HG03064 (cell line): ENCODE data around the gene IP6K3.

Source experiments
- ATAC-seq: cut with Tn5 transposase; IDR thresholded peaks from one replicate; pipeline ENCODE4 v1.9.1; 2021; ENCODE audit warnings: low read depth; ENCODE audit not compliant: unreplicated experiment

The IP6K3 gene

DNA sequence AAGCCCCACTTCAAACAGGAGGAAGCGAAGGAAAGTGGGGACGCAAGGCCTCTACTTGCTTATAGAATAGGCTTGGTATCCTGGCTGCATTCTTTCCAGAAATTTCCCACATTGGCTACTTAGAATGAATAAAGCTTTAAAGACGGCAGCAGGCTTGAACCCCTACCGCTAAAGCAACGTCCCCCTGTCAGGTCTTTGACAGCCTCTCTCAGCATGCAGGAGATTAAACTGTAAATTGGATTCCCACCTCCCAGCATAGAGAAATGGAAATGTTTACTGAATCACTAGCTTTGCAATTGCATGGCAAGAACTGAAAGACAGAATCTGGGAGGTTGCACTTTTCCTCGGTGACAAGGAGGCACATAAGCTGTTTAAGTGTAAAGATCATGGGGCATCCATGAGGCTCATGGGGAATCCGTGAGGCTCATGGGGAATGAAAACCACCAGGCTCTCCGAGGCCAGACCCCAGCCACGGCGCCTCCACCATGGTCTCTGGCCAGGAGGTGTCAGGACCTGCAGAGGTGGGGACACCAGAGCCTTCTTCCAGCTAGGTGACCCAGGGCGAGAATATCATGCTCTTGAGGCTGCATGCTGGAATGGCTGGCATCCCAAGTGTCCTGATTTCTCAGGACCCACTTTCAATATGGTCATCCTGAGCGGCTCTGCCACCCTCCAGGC is 31.9 kb upstream of the IP6K3 start:
- no peak for ATAC-seq

DNA sequence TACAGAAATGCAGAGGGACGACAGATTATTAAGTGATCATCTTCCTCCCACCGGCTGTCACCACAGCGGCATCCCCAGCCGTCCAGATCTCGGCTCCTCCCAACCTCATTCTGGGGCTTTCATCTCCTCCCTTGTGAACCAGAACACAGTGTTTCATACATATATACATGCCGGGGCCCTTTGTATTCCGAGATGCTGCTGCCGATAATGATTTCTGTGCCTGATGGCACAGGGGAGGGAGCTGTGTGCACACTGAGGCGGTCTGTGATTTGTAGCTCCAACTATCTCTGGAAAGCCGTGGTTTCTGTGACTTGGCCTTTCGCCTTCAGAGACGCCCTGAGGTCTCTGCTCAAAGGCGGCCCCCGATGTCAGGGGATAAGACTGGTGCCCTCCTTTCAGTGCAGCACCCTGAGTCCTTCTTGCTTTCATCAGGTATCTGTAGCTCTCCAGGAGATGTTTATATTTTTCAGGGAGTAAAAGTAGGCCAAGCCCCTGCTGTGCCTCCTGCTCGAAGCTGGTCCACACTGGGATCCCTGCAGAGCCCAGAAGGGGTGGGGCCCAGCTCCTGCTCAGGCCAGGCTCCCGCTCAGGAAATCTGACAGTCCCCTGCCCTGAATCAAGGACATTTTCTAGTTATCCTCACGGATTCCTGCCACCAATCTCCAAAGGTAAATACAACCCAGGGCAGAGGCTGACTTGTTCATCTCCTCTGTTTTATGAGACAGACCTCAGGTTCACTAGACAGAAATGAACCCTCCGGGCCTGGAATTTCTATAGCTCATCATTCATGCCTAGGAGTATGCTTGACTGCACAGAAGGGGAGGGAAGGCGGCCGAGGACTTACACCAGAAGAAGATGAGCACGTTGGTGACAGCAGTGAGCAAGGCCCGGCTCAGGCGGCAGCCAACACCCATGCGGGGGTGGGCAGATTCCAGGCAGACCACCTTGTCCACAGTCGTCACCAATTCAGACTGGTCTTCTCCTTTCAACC is 31.0 kb upstream of the IP6K3 start:
- no peak for ATAC-seq

DNA sequence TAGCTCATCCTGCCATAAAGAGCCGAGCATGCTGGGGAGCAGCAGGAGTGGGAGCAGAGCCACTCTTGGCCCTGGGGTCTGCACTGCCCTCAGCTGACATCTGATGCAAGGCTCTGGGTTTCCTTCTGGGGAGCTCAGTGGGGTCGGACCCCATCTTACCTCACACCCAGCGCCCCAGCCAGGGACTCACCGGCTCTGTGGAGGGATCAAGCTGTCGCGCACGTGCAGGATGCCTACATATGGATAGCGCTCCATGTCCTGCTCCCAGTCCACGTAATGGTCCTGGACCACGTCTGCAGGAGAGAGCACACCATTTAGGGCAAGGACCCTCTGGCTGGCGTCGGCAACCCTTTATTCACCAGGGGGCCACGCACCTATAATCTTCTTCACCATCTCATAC is 30.1 kb upstream of the IP6K3 start:
- no peak for ATAC-seq

DNA sequence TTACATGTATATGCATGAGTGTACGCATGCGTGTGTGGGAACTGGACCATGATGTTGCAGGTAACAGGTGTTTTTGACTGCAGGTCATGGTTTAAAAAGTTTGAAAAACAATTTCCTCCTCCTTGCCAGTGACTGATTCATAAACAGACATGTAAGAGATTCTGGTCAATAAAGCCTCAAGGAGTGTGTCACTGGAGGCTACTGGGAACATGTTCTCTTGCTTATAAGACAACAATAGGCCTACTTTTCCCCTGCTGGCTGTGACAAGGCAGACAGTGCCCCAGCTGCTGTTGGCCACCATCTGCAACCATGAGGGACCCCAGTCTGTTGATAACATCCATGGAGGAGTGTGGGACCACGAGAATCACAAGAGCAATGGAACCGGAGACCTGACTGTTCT is 29.5 kb upstream of the IP6K3 start:
- ATAC-seq = no peak

DNA sequence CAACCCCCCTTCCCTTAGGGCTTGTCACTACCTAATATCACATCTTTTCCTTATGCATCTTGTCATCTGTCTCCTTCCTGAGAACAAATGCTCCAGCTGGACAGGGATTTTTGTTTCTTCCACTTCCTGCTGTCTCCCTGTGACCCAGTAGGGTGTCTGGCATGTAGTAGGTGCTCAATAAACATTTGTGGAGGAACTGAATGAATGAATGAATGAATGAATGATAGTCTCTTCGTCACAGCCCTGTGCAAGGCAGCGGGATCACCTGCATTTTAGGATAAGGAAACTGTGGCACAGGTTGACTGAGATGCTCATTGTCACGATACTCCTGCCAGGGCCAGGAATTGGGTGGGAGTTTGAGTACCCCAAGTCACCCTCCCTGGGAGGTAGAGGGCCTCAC is 28.1 kb upstream of the IP6K3 start:
- ATAC-seq = no peak

DNA sequence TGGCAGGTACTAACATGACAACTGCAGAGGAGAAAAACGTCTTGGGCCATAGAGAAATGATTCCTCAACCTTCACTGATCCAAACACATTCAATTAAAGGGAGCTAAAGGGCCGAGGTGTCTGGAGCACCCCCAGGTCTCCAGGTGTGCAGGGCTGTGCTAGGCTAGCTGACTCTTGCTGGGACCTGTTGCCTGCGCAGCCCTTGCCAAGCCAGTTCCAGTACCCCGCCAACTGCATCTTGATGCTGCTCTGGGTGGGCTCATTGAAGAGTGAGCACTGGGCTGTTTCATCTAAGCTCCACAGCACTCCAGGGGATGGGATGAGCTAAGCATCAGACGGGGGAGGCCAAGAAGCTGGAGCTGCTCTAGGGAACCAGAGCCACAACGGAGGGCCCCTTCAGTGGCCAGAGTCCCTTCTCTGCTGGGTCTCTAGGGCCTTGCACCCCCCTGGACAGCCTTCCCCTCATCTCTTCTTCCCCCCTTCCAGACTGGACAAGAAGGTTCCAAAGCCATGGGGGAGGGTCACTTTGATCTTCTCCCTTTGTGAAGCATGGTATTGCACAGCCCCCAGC is 26.3 kb upstream of the IP6K3 start:
- no peak for ATAC-seq

DNA sequence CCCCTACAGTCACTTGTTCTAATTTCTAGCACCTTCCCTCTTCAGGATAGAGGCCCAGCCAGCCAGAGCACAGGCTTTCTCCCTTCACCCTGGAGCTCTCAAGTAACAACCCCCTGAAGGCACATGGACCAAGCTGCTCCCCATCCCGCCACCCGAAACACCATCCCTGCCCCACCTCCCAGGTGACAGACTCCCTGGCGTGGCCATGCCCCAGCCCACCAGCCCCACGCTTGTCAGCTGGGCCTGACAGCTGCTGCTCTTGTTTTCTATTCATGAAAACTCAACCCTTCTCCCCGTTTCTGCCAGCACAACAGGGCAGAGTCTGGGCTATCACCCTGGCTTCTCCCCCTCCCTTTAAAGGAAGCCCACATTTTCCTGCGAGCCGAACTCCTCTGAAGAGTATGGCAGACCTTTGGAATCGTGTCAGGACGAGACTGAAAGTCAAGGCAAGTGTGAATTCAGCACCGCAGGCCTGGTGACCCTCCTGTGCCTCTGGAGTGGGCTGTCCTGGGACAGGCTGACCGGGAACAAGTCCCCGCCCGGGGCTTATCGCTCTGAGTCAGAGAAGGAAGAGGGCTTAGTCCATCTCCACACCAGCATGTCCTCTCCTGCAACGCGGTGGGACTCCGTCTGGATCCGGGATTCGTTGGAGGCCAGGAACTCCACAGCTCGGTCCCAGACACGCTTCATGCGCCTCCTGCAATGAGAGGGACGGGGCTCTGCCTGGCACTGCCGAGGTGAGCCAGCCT is 25.6 kb upstream of the IP6K3 start:
- ATAC-seq = no peak

DNA sequence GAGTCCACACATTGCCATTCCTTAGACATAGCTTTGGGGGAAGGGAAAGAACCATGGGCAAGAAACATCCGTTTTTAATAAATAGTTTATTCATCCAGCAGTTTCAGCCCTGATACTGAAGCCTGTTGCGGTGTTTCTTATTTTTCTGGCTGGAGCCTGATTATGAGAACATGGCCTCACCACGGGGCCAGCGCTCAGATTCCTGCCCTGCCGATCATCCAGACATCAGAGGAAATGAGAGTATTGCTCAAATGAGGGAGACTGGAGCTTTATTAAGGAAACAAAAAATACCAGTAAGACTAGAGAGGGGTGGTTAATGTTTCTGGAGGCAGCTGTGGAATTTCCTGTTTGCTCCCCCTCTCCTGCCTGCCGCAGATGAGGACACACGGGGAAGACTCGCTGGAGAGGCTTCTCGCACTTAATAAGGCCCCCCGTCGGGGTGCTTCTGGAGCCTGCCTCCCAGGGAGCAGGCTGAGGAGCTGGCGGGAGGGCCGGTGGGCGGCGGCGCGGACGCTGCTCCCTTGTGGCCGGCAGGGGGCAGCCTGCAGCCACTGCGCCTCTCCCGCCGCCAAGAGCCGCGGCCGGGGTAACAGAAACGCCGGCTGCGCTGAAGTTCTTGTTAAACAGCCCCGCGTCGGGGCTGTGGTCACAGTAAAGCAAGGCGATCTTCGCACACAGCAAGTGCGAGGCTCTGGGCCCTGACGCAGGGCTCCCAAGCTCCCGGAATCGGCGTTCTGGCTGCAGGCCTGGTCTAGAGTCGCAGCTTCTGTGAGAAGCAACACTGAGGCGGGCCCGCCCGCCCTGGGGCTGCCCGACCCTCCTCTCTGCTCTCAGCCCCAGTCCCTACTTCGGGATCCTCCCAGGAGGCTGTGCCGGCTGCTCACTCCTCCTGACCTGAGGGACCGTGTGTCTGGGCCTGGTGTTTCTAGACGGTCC is 24.7 kb upstream of the IP6K3 start:
- ATAC-seq = no peak

DNA sequence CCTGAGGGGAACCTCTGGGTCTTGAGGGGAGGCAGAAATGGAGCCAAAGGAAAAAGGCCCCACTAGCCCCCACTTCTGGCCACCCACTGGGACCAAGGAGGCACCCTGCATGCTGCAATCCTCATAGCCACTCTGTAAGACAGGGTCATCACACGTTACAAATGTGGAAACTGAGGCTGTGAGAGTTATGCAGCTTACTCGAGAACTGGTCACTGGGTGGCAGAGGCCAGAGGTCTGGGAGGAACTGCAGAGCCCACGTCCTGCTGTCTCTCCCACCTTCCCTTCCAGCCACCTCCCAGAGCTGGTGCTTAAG is 24.1 kb upstream of the IP6K3 start:
- no peak for ATAC-seq

DNA sequence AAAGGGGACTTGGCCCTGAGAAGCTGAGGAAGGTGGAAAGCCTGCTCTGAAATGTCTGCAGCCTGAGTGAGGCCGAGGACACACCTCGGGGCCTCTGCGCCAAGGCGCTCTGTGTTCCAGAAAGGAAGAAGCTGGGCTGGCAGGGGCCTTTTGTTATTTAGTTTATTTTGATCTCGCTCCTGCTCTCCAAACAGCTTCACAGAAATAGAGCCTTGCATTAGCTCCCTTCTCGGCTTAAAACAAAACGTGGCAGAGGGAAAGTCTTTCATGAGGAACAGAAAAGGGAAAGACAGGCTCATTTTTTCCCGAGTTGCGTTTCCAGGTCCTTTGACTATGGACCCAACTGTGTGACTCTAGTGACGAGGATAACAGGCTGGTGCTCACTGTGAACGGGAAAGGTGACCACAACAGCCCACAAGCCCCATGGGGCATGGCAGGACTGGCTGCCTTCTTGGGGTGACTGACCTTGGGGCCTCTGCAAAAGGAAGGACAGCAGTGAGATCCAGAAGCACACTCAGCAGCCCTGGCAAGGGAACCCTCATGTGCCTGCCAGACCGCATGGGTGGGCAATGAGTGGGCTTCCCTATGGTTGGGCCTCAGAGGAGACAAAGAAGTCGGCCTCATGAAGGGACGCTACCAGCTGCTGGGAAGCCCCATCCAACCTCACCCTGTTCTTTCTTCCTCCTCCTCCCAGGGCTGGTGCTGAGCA is 23.6 kb upstream of the IP6K3 start:
- no peak for ATAC-seq

DNA sequence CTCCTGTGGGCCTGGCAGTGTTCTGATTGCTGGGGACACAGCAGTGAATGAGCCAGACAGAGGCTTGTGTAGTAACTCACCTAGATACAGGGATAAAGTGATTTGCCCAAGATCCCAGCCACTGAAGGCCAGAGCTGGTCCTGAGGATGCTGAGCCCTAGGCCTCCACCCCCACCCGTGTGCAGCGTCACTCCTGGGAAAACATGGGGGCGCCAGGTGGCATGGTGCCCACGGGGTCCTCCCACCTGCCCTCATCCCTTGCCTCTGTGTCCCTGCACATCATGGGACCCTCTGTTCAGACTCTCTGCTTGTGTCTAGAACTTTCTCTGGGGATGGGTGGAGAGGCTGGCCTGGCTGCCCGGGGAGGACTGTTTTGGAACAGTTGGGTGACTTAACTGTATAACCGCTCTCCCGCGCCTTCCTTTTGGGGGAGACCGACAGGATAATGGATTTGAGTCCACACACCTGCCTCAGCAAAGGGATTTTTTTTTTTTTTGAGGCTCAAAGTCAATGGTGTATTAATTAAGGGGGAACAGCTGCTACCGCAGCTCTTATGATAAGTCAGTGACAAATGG is 22.6 kb upstream of the IP6K3 start:
- no peak for ATAC-seq

DNA sequence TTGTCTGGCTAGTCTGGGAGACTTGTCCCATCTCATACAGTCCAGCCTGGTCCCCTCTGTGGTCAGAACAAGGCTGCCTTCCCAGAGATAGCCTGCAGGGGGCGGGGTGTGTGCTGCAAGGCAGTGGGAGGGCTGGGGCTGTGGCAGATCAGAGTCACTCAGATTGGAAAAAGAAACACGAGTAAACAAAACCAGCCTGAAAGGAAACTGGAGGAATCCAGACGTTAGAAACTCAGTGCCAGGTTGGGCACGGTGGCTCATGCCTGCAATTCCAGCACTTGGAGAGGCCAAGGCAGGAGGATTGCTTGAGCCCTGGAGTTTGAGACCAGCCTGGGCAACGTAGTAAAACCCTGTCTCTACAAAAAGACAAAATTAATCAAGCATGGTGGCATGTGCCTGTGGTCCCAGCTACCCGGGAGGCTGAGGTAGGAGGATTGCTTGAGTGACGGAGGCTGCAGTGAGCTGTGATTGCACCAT is 22.0 kb upstream of the IP6K3 start:
- ATAC-seq = no peak

DNA sequence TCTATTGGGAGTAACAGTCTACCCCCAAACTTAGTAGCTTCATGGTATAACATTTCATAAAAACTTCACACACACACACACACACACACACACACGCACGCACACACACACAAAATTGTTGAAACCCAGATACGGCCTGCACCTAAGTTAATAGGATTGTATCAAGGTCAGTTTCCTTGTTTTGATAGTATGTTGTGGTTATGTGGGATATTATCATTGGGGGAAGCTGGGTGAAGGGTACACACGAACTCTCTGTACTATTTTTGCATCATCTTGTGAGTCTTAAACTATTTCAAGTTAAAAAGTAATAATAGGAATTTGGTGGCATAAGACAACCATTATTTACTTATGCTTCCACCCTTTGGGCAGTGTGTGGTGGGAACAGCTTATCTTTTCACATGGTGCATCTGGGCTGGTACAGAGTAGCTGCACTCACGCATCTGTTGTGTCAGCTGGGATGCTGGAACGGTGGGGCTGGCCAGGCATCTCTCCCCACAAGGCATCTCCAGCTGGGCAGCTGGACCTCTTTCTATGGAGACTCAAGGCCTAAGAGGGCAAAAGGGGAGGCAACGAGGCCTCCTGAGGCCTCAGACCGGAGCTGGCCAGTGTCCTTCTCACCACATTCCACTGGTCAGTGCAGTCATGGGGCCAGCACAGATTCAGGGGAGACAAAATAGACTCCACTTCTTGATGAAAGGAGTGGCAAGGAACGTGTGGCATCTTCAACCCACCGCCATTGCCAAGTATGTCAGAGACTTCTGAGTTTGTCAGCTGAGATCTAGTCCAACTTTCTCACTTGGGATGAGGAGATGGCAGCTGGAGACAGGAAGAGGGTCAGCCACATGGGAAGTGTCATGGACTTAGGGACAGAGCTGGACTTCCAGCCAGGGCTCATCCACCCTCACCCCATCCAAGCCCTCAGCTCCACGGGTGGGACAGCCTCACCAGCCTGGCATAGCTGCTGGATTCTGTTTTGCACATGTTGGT is 20.5 kb upstream of the IP6K3 start:
- ATAC-seq = no peak

DNA sequence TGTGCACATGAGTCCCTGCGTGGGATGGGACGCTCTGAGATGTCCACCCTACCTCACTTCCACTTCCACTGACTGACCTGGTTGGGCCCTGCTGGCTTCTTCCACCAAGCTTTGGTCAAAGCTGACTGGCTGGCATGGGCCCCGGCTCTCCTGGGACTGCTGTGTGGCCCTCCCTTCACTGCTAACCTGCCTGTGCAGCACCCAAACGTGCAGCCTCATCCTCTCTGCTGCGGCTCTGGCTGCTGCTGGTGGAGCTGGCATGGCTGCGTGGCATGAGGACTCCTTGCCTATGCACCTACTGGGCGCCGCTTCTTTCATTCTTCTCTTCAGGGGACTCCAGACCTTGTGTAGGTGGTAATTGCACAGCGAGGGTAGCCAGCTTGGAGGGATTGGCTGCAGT is 18.7 kb upstream of the IP6K3 start:
- no peak for ATAC-seq

DNA sequence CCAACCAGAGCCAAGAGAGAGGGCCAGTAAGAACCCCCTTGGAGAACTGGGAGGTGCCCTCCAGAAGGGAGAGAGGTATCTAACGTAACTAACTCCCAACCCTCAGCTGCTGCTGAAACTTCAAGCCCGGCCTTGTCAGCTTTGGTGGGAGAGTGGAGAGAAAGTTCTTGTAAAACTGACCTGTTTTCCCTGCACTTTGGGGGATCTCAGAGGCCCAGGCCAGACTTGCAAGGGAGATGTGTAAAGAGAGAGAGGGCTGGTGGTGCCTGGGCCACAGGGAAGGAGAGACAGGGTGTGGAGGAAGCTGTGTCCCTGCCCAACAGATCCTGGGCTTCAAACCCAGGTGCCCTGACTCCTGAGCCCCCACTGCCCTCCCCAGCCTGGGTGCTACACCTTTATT is 17.3 kb upstream of the IP6K3 start:
- ATAC-seq = no peak

DNA sequence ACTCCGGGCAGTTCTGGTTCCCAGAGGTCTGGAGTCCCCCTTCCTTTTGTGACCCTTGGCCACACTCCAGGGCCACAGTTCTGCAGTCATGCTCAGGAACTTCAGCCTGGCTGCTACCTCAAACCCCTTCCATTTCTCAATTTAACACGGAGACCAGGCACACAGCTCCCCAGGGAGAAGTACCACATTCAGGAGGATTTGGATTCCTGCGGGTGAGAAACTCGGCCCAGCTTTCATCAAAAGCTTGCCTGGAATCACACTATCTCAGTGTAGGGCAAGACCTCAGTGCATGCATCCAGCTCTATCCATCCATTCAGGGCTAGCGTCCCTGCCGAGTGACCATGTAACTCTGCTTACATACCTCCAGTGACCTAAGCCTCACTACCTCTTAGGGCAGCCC is 16.8 kb upstream of the IP6K3 start:
- no peak for ATAC-seq

DNA sequence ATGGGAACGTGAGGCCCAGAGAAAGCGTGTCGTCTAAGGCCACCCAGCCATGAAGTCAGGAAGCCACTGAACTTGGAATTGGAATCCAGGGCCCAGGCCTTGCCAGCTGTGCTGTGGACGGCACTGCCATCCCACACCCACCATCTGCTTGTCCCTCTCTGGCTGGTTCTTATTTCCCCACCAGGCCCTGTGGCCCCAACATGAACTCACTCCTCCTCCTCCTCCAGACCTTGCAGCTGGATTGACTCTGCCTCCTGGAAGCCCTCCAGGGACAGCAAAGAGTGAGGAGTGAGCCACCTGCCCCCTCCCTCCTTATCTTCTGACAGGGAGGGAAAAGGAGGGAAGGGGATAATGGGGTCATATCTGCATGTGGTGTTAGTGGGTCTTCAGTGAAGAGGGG is 16.0 kb upstream of the IP6K3 start:
- ATAC-seq = no peak
